Measurements from ENCODE around the gene FZD10.

FZD10 gene

GRCh38 chr12:130194154-130194553, 31.9 kb downstream of the FZD10 start:
- Histone ChIP-seq H3K9ac (no peak overlapping the region), H3K36me3 (ENCODE audit: insufficient read depth) (no peaks in the 10 kb centered on the region), H3K79me2 (ENCODE audit: insufficient read depth, low read depth) (no peaks in the 10 kb centered on the region), H2AFZ (ENCODE audit: low read depth) (no peak overlapping the region), H3K4me2 (no peak overlapping the region), H3K4me3 (IDR thresholded peaks at IDR 0.05; ENCODE audit: insufficient read depth, low read depth, low read length) (no peak overlapping the region), H3K4me1 (ENCODE audit: low read depth, poor library complexity, severe bottlenecking) (no peaks in the 10 kb centered on the region), H3K27me3 (ENCODE audit: insufficient read depth, low read depth) (no peaks in the 10 kb centered on the region), H4K20me1 (ENCODE audit: insufficient read depth) (no peaks in the 10 kb centered on the region), H3K27ac (no peak overlapping the region)
- no peak for TF ChIP-seq CTCF (conservative IDR thresholded peaks at IDR 0.05; ENCODE audit: low read depth, low read length)

- no peaks in the 10 kb centered on the region for H3K4me1 ChIP-seq (ENCODE audit: low read depth, poor library complexity, severe bottlenecking)
- no peak overlapping the region for H2AFZ ChIP-seq (ENCODE audit: low read depth)
- no peaks in the 10 kb centered on the region for H3K27me3 ChIP-seq (ENCODE audit: insufficient read depth, low read depth)
- no peaks in the 10 kb centered on the region for H4K20me1 ChIP-seq (ENCODE audit: insufficient read depth)
- H3K4me3 ChIP-seq (IDR thresholded peaks at IDR 0.05; ENCODE audit: insufficient read depth, low read depth, low read length), result no peak overlapping the region
- no peaks in the 10 kb centered on the region for H3K36me3 ChIP-seq (ENCODE audit: insufficient read depth)
- no peak for TF ChIP-seq CTCF (conservative IDR thresholded peaks at IDR 0.05; ENCODE audit: low read depth, low read length)
- H3K9ac ChIP-seq, result no peak overlapping the region
- no peaks in the 10 kb centered on the region for H3K79me2 ChIP-seq (ENCODE audit: insufficient read depth, low read depth)
- no peak overlapping the region for H3K4me2 ChIP-seq
- H3K27ac ChIP-seq, result no peak overlapping the region
These were observed 33.1 kb downstream of the FZD10 start for GRCh38 chr12:130195369-130195768.

GRCh38 chr12:130195776-130196175, 33.5 kb downstream of the FZD10 start:
- Histone ChIP-seq H4K20me1 (ENCODE audit: insufficient read depth) (no peaks in the 10 kb centered on the region), H3K79me2 (ENCODE audit: insufficient read depth, low read depth) (no peaks in the 10 kb centered on the region), H2AFZ (ENCODE audit: low read depth) (no peak overlapping the region), H3K4me2 (no peak overlapping the region), H3K9ac (no peak overlapping the region), H3K36me3 (ENCODE audit: insufficient read depth) (no peaks in the 10 kb centered on the region), H3K4me3 (IDR thresholded peaks at IDR 0.05; ENCODE audit: insufficient read depth, low read depth, low read length) (no peak overlapping the region), H3K27ac (no peak overlapping the region), H3K4me1 (ENCODE audit: low read depth, poor library complexity, severe bottlenecking) (no peaks in the 10 kb centered on the region), H3K27me3 (ENCODE audit: insufficient read depth, low read depth) (no peaks in the 10 kb centered on the region)
- no peak for TF ChIP-seq CTCF (conservative IDR thresholded peaks at IDR 0.05; ENCODE audit: low read depth, low read length)

GRCh38 chr12:130196827-130197226, 34.6 kb downstream of the FZD10 start:
- Histone ChIP-seq H4K20me1 (ENCODE audit: insufficient read depth) (no peaks in the 10 kb centered on the region), H2AFZ (ENCODE audit: low read depth) (no peak overlapping the region), H3K27me3 (ENCODE audit: insufficient read depth, low read depth) (no peaks in the 10 kb centered on the region), H3K4me1 (ENCODE audit: low read depth, poor library complexity, severe bottlenecking) (no peaks in the 10 kb centered on the region), H3K9ac (no peak overlapping the region), H3K79me2 (ENCODE audit: insufficient read depth, low read depth) (no peaks in the 10 kb centered on the region), H3K4me2 (no peak overlapping the region), H3K27ac (no peak overlapping the region), H3K4me3 (IDR thresholded peaks at IDR 0.05; ENCODE audit: insufficient read depth, low read depth, low read length) (no peak overlapping the region), H3K36me3 (ENCODE audit: insufficient read depth) (no peaks in the 10 kb centered on the region)
- no peak for TF ChIP-seq CTCF (conservative IDR thresholded peaks at IDR 0.05; ENCODE audit: low read depth, low read length)
